Thoracic aorta (tissue), 2 donors: ENCODE measurements around the gene ETFA. TPM values are rescaled to one million over a fixed set of nuclear protein-coding genes. Genes with fewer than 3 reads are reported as not detected.

Experiments
- ATAC-seq: fragments of 150-250 bp; one replicate; pipeline ENCODE4 v1.8.0; 2017; ENCODE audit warnings: low read depth; ENCODE audit not compliant: insufficient number of reproducible peaks, low FRiP score
- DNase-seq: peaks from one replicate; pipeline ENCODE4 v3.0.0-alpha.2; 2020; ENCODE audit warnings: low spot score
- H3K27ac ChIP-seq, 2 donors: fragments of 200-600 bp; sonication (generic); 1 replicate in 1 of 2; 2 replicates in 1 of 2; pipeline ENCODE4 v1.5.1; 2016; ENCODE audit warnings: mild to moderate bottlenecking in 2 of 2, moderate library complexity in 2 of 2
- H3K27me3 ChIP-seq: fragments of 200-600 bp; sonication (generic); replicated peaks from 2 replicates; pipeline ENCODE4 v1.6.0; 2016; ENCODE audit warnings: mild to moderate bottlenecking; ENCODE audit not compliant: insufficient read depth
- H3K36me3 ChIP-seq: fragments of 200-600 bp; sonication (generic); one replicate; pipeline ENCODE4 v1.5.1; 2016
- H3K4me1 ChIP-seq, 2 donors: fragments of 200-600 bp; sonication (generic); 1 replicate in 1 of 2; 2 replicates in 1 of 2; pipeline versions ENCODE4 v1.5.1 to v1.6.0; 2016; ENCODE audit warnings: low read depth in 2 of 2, mild to moderate bottlenecking in 1 of 2; ENCODE audit not compliant: control insufficient read depth in 1 of 2
- H3K4me3 ChIP-seq: fragments of 200-600 bp; sonication (generic); 2 replicates; pipeline ENCODE4 v1.5.1; 2016; ENCODE audit warnings: mild to moderate bottlenecking
- H3K9me3 ChIP-seq: fragments of 200-600 bp; sonication (generic); 2 replicates; pipeline ENCODE4 v1.5.1; 2016
- total RNA-seq, 2 donors: library from RNA; depleted of rRNA; stranded (reverse); fragments of >200 nt; gene quantifications; one replicate each; pipeline versions ENCODE4 v1.1.0 to v1.2.3, GENCODE V29; 2016
- TF ChIP-seq, protein P1 (sequence below): fragments of 200-600 bp; sonication (generic); IDR thresholded peaks from one replicate; pipeline ENCODE4 v1.5.1; 2019; ENCODE audit warnings: antibody characterized with exemption

ETFA gene
- total RNA-seq, 2 donors from 2014 or later: 56.9 to 57.1 TPM

DNA sequence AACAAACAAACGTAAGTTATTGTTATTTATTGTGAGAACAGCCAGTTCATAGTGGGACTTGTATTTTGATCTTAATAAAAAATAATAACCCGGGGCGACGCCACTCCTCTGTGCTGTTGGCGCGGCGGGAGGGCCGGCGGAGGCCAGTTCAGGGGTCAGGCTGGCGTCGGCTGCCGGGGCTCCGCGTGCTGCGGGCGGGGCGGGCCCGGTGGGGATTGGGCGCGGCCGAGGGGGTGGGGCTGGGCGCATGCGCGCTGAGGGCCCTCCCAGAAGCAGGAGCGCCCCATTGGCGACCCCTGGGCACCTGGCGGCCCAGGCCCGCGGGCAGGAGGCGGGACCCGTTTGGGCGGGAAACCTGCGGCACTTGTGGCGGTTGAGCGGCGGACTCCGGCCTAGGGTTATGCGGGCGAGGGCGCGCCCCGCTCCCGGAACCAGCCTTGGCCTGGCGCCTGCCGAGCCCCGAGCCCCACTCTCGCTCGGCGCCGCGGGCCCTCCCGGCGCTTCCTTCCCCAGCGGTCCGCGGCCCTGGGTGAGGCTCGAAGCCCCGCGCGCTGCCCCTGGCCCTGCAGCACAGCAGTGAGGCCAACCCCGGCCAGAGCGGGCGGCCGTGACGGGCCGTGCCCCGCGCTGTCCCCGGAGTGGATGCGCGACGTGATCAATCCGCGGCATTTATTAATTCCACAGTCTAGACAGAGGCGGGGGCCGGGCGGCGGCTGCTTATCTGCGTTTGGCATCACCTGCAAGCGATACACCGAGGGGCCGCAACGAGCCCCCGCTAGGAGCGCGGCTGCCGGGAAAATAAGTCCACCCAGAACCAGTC, 31.3 kb upstream of the ETFA start:
- Histone ChIP-seq H3K9me3 (no peaks in the 10 kb centered on the region), H3K36me3 (no peaks in the 10 kb centered on the region), H3K27me3 (peaks cover 76% of the 10 kb centered on the region), H3K4me1 (peaks cover 29 to 68% of the 10 kb centered on the region in 2 donors), H3K27ac (no peak overlapping the region), H3K4me3 (peak overlapping the region; percentile 26)
- ATAC-seq (no peak), DNase-seq (no peak)
- TF ChIP-seq, protein P1, sequence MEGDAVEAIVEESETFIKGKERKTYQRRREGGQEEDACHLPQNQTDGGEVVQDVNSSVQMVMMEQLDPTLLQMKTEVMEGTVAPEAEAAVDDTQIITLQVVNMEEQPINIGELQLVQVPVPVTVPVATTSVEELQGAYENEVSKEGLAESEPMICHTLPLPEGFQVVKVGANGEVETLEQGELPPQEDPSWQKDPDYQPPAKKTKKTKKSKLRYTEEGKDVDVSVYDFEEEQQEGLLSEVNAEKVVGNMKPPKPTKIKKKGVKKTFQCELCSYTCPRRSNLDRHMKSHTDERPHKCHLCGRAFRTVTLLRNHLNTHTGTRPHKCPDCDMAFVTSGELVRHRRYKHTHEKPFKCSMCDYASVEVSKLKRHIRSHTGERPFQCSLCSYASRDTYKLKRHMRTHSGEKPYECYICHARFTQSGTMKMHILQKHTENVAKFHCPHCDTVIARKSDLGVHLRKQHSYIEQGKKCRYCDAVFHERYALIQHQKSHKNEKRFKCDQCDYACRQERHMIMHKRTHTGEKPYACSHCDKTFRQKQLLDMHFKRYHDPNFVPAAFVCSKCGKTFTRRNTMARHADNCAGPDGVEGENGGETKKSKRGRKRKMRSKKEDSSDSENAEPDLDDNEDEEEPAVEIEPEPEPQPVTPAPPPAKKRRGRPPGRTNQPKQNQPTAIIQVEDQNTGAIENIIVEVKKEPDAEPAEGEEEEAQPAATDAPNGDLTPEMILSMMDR: no peak

DNA sequence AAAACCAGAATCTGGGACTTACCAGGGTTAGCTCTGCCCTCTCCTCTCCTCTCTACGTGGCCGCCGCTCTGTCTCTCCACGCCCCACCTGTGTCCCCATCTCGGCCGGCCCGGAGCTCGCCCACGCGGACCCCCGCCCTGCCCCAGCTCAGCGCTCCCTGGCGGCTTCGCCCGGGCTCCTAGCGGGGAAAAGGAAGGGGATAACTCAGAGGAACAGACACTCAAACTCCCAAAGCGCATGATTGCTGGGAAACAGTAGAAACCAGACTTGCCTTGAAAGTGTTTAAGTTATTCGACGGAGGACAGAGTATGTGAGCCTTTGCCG, 30.8 kb upstream of the ETFA start:
- ATAC-seq (no peak), DNase-seq (no peak)
- H3K36me3 ChIP-seq: no peaks in the 10 kb centered on the region
- H3K27ac ChIP-seq: no peak overlapping the region
- TF ChIP-seq, protein P1: no peak
- H3K4me3 ChIP-seq: peak overlapping the region; percentile 64
- H3K27me3 ChIP-seq: peaks cover 81% of the 10 kb centered on the region
- no peaks in the 10 kb centered on the region for H3K9me3 ChIP-seq
- H3K4me1 ChIP-seq: peaks cover 24 to 69% of the 10 kb centered on the region in 2 donors

DNA sequence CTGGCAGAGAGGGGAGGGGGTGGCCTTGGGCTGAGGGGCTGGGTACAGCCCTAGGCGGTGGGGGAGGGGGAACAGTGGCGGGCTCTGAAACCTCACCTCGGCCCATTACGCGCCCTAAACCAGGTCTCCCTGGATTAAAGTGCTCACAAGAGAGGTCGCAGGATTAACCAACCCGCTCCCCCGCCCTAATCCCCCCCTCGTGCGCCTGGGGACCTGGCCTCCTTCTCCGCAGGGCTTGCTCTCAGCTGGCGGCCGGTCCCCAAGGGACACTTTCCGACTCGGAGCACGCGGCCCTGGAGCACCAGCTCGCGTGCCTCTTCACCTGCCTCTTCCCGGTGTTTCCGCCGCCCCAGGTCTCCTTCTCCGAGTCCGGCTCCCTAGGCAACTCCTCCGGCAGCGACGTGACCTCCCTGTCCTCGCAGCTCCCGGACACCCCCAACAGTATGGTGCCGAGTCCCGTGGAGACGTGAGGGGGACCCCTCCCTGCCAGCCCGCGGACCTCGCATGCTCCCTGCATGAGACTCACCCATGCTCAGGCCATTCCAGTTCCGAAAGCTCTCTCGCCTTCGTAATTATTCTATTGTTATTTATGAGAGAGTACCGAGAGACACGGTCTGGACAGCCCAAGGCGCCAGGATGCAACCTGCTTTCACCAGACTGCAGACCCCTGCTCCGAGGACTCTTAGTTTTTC, 30.2 kb upstream of the ETFA start:
- Histone ChIP-seq H3K36me3 (no peaks in the 10 kb centered on the region), H3K4me1 (peaks cover 19 to 69% of the 10 kb centered on the region in 2 donors), H3K27me3 (peaks cover 80% of the 10 kb centered on the region), H3K4me3 (peak overlapping the region; percentile 64), H3K9me3 (no peaks in the 10 kb centered on the region), H3K27ac (no peak overlapping the region)
- DNase-seq: no peak
- ATAC-seq: no peak
- TF ChIP-seq, protein P1: no peak

DNA sequence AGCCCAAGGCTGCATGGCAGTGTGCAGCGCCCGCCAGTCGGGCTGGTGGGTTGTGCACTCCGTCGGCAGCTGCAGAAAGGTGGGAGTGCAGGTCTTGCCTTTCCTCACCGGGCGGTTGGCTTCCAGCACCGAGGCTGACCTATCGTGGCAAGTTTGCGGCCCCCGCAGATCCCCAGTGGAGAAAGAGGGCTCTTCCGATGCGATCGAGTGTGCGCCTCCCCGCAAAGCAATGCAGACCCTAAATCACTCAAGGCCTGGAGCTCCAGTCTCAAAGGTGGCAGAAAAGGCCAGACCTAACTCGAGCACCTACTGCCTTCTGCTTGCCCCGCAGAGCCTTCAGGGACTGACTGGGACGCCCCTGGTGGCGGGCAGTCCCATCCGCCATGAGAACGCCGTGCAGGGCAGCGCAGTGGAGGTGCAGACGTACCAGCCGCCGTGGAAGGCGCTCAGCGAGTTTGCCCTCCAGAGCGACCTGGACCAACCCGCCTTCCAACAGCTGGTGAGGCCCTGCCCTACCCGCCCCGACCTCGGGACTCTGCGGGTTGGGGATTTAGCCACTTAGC, 29.6 kb upstream of the ETFA start:
- Histone ChIP-seq H3K27ac (no peak overlapping the region), H3K27me3 (peaks cover 79% of the 10 kb centered on the region), H3K4me1 (peaks cover 17 to 63% of the 10 kb centered on the region in 2 donors), H3K4me3 (peak overlapping the region; percentile 64), H3K36me3 (no peaks in the 10 kb centered on the region), H3K9me3 (no peaks in the 10 kb centered on the region)
- DNase-seq (no peak), ATAC-seq (no peak)
- TF ChIP-seq, protein P1: peak; percentile 16

DNA sequence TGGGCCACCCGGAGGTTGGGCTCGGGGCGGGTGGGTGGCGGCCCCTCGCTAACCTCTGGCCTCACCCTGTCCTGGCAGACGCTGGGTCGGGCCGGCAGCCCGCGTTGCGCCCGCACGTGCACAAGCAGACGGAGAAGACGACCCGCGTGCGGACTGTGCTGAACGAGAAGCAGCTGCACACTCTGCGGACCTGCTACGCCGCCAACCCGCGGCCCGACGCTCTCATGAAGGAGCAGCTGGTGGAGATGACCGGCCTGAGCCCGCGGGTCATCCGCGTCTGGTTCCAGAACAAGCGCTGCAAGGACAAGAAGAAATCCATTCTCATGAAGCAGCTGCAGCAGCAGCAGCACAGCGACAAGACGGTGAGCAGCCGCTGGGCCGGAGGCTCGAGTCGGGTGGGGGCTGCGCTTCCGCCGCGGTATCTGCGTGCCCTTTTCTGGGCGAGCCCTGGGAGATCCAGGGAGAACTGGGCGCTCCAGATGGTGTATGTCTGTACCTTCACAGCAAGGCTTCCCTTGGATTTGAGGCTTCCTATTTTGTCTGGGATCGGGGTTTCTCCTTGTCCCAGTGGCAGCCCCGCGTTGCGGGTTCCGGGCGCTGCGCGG, 29.0 kb upstream of the ETFA start:
- Histone ChIP-seq H3K4me1 (peaks cover 17 to 61% of the 10 kb centered on the region in 2 donors), H3K4me3 (peak overlapping the region; percentile 64), H3K27me3 (peaks cover 79% of the 10 kb centered on the region), H3K27ac (no peak overlapping the region), H3K36me3 (no peaks in the 10 kb centered on the region), H3K9me3 (no peaks in the 10 kb centered on the region)
- ATAC-seq (no peak), DNase-seq (no peak)
- TF ChIP-seq, protein P1: no peak
